Measurements from ENCODE around the gene MANEA. TPM values are rescaled to one million over a fixed set of nuclear protein-coding genes. Genes with fewer than 3 reads are reported as not detected.
"Not testable (repeated sequence)": the region's sequence is repeated elsewhere in the genome, so short reads cannot be mapped to it uniquely, and the experiment has no call there.

Gene MANEA
- total RNA-seq, 1 donor from 2014 or later = 6.2 TPM

GRCh38 chr6:95576998-95577303 lies 384 bp upstream of the MANEA start:
- intact Hi-C loops (cut with DNase I) = loop anchor here (2.0 kb wide), 1 partner anchor 32 kb away; no protein-coding TSS in a partner anchor
- no peak for DNase-seq (ENCODE audit: missing footprints)

DNA sequence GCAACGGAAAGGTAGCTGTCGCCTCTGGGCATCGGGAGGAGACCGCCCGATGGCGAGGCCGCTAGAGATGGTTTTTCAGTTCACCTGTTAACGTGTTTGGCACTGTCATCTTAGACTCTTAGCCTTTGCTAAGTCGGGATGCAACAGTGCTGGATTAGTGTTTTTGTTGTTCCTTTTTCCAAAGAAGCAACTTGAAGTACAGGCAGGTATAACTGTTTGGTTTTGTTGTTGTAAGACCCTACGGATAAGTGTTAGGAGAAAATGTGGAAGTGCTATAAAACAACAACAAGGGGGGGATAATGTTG lies 723 bp downstream of the MANEA start:
- intact Hi-C loops (cut with DNase I) = no loop called here
- DNase-seq (ENCODE audit: missing footprints) (no peak), ATAC-seq (no peak)

More at GRCh38 chr6:95576998-95577303, 384 bp upstream of the MANEA start:
- ATAC-seq = no peak

- ATAC-seq = no peak
- intact Hi-C loops (cut with DNase I) = no loop called here
- no peak for DNase-seq (ENCODE audit: missing footprints)
Observed at GRCh38 chr6:95581073-95581472, 3.7 kb downstream of the MANEA start.

DNA sequence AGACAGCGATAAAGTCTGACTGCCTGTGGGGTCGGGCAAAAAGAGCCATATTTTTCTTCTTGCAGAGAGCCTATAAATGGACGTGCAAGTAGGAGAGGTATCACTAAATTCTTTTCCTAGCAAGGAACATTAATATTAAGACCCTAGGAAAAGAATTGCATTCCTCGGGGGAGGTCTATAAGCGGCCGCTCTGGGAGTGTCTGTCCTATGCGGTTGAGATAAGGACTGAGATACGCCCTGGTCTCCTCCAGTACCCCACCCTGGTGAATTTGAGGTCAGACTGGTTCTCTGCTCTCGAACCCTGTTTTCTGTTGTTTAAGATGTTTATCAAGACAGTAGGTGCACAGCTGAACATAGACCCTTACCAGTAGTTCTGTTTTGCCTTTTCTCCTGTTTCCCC lies 6.9 kb downstream of the MANEA start:
- DNase-seq (ENCODE audit: missing footprints); ATAC-seq; intact Hi-C loops (cut with DNase I): not testable (repeated sequence)

GRCh38 chr6:95587989-95588388 lies 10.7 kb downstream of the MANEA start:
- DNase-seq (ENCODE audit: missing footprints) (no peak), ATAC-seq (no peak)
- intact Hi-C loops (cut with DNase I) = no loop called here

GRCh38 chr6:95589067-95589466 lies 11.7 kb downstream of the MANEA start:
- intact Hi-C loops (cut with DNase I) = no loop called here

GRCh38 chr6:95589826-95590570 lies 12.7 kb downstream of the MANEA start:
- ATAC-seq = no peak
- no peak for DNase-seq (ENCODE audit: missing footprints)
- intact Hi-C loops (cut with DNase I) = no loop called here

More at GRCh38 chr6:95589067-95589466, 11.7 kb downstream of the MANEA start:
- no peak for ATAC-seq
- no peak for DNase-seq (ENCODE audit: missing footprints)

GRCh38 chr6:95593025-95593424 lies 15.7 kb downstream of the MANEA start:
- intact Hi-C loops (cut with DNase I) = no loop called here
- ATAC-seq (no peak), DNase-seq (ENCODE audit: missing footprints) (no peak)

DNA sequence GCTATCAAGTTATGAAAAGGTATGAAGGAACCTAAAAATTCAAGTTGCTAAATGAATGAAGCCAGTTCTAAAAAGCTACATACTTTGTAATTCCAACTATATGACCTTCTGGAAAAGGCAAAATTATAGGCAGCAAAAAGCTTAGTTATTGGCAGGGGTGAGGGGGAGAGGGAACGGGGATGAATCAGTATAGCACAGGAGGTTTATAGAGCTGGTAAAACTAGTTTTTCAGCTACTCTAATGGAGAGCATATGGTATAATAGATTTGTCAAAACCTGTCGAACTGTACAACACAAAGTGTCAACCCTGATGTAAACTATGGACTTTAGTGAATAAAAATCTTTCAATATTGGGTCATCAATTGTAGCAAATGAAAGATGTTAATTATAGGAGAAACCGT lies 18.7 kb downstream of the MANEA start:
- DNase-seq (ENCODE audit: missing footprints) (no peak), ATAC-seq (no peak)

DNA sequence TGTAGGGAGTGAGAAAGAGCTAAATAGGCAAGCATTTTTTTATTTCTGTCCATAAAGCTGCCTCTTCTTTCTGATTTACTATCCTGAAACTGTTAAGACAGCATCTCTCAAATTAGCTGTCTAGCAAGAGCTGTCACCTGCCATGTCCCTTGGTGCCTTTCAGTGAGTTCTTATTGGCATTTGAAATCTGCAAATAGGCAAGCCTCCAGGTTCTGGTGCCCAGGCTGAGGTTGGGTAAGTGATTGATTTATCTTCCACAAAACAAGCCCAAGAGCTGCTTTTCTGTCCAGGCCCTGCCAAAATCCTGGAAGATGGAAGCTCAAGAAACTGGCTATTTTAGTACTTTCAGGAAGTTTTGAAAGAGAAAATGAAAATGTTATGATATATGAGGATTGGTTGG lies 22.4 kb downstream of the MANEA start:
- intact Hi-C loops (cut with DNase I) = no loop called here
- DNase-seq (ENCODE audit: missing footprints) (no peak), ATAC-seq (no peak)

More for the DNA sequence above, 18.7 kb downstream of the MANEA start:
- intact Hi-C loops (cut with DNase I) = no loop called here

GRCh38 chr6:95601133-95601532 lies 23.8 kb downstream of the MANEA start:
- no peak for ATAC-seq
- intact Hi-C loops (cut with DNase I) = no loop called here
- DNase-seq (ENCODE audit: missing footprints) = no peak

DNA sequence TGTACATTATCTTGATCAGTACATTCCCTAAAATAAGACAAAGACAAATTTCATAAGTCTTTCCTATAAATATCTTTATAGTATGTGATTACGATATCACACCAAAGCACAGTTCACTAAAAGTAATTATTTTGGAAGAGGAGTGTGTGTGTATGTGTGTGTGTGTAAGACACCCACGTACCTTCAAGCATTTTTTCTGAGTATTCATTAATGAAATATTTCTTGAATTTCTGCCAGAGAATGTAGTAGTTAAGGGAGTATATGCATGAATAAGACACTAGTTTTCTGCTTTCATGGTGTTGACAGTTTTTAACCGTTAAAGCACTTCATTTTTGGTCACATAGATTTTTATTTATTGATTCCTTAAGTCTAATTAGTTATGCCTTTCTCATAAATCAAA lies 36.8 kb downstream of the MANEA start:
- intact Hi-C loops (cut with DNase I) = no loop called here
- DNase-seq (ENCODE audit: missing footprints) (no peak), ATAC-seq (no peak)

- intact Hi-C loops (cut with DNase I) = no loop called here
- ATAC-seq (no peak), DNase-seq (ENCODE audit: missing footprints) (no peak)
Observed at GRCh38 chr6:95629551-95629950, 52.2 kb downstream of the MANEA start.

GRCh38 chr6:95636552-95637431 lies 59.5 kb downstream of the MANEA start:
- DNase-seq (ENCODE audit: missing footprints) (no peak), ATAC-seq (no peak)
- intact Hi-C loops (cut with DNase I) = no loop called here

GRCh38 chr6:95648636-95649035 lies 71.3 kb downstream of the MANEA start:
- intact Hi-C loops (cut with DNase I) = no loop called here
- DNase-seq (ENCODE audit: missing footprints) (no peak), ATAC-seq (no peak)

GRCh38 chr6:95649451-95649850 lies 72.1 kb downstream of the MANEA start:
- ATAC-seq = no peak
- intact Hi-C loops (cut with DNase I) = no loop called here

GRCh38 chr6:95654176-95654575 lies 76.8 kb downstream of the MANEA start:
- ATAC-seq (no peak), DNase-seq (ENCODE audit: missing footprints) (no peak)
- intact Hi-C loops (cut with DNase I) = no loop called here

More at GRCh38 chr6:95649451-95649850, 72.1 kb downstream of the MANEA start:
- DNase-seq (ENCODE audit: missing footprints) = no peak

DNA sequence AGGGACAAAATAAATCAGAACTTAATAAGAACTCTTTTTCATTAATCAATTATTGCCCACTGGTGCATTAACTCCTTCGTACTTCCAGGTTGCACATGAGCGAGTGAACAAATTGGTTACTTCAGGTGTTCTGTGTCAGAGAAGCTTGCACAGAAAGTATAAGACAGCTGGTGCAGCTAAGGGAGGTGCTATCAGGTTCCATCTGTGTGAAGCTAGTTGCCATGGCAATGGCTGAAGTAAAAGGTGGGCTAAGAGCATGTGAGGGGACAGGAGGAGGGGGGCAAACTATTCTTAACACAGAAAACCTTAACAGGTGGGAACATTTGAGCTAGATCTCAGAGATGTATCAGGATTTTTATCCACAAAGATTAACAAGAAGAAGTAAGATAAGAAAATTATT lies 81.6 kb downstream of the MANEA start:
- no peak for ATAC-seq
- no peak for DNase-seq (ENCODE audit: missing footprints)

More for the DNA sequence above, 81.6 kb downstream of the MANEA start:
- intact Hi-C loops (cut with DNase I) = no loop called here

Measured in Right ventricle myocardium inferior (tissue), 1 donor.